GM18861 (cell line): ENCODE measurements around the gene PARK7.

Experiments used
- ATAC-seq: cut with Tn5 transposase; IDR thresholded peaks from one replicate; pipeline ENCODE4 v1.9.1; 2021; ENCODE audit not compliant: unreplicated experiment

The PARK7 gene

DNA sequence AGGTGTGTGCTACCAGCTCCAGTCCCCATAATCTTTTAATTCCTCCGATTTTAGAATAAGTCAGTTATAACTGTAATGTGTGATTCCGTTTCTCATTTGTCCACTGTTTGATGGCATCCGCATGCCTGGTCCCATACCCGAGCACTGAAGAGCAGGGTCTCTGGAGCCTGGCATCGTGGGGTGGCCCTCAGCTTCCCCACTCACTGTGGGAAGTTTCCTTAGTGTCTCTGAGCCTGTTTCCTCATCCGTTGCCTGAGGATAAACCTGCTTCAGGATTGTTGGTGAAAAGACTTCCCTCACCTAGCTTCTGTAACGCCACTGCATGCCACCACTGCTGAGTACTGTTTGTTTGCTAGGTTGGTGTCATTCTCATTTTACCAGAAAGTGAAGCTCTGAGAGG, 19.5 kb downstream of the PARK7 start:
- no peak for ATAC-seq

- no peak for ATAC-seq
Measured at GRCh38 chr1:7983086-7983778, 21.7 kb downstream of the PARK7 start.

GRCh38 chr1:7984811-7985210, 23.3 kb downstream of the PARK7 start:
- no peak for ATAC-seq

- ATAC-seq, result no peak
Measured at GRCh38 chr1:7985851-7986612, 24.5 kb downstream of the PARK7 start.

GRCh38 chr1:7987528-7987927, 26.0 kb downstream of the PARK7 start:
- no peak for ATAC-seq

- no peak for ATAC-seq
Measured at GRCh38 chr1:7988576-7988975, 27.1 kb downstream of the PARK7 start.

DNA sequence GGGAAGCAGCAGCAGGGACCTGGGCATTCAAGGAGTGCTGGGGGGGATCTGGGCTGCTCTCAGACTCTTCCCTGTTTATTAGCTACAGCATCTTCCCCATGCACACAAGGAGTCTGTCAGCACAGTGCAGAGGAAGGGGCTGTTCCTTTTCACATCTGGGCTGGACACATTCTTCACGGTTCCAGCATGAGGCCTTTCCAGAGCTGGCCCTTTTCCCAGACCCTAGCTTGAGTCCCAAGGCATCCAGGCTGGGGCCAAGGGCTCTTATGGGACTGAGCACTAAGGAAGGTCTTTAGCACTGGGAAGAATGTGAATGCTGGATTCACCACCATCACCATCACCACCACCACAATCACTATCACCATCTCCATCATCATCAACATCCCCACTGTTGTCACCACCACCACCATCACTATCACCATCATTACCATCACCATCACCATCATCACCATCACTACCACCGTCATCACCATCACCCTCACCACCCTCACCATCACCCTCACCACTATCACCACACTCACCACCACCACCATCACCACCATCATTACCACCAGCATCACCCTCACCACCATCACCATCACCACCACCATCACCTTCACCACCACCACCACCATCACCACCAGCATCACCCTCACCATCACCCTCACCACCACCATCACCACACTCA, 28.4 kb downstream of the PARK7 start:
- ATAC-seq, result no peak

DNA sequence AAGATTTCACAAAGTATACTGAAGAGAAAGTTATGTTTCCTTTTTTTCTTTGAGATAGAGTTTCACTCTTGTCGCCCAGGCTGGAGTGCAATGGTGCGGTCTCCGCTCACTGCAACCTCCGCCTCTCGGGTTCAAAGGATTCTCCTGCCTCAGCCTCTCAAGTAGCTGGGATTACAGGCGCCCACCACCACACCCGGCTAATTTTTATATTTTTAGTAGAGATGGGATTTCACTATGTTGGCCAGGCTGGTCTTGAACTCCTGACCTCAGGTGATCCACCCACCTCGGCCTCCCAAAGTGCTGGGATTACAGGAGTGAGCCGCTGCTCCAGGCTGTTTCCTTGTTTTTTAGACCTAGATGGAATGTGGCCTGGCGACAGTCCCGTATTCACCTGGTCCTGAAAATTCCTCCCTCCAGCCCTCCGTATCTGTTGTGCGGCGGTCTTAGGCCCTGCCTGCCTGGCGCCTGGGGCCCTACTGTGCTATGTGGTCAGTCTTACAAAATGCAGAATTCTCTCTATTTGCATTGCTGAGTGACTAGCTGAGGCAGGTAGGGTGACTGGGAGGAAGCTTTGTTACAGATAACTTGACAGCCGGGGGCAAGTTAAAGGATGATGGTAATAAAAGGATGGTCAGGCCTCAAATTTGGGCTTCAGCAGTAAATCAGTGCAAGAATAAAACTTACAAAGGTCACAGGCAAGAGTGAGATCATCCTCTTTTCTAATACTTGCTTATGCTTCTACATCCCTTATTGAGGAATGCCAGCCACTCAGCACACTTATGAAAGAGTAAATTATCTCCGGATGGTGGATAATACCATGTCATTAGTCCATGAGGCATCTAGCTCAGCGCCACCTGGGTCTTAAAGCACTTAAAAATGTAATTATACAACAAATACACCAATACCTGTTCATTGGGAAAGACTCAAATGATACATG, 30.3 kb downstream of the PARK7 start:
- no peak for ATAC-seq

GRCh38 chr1:7992885-7993284, 31.4 kb downstream of the PARK7 start:
- no peak for ATAC-seq

- peak; percentile 72 for ATAC-seq
Measured at GRCh38 chr1:7993593-7994479, 32.3 kb downstream of the PARK7 start.

DNA sequence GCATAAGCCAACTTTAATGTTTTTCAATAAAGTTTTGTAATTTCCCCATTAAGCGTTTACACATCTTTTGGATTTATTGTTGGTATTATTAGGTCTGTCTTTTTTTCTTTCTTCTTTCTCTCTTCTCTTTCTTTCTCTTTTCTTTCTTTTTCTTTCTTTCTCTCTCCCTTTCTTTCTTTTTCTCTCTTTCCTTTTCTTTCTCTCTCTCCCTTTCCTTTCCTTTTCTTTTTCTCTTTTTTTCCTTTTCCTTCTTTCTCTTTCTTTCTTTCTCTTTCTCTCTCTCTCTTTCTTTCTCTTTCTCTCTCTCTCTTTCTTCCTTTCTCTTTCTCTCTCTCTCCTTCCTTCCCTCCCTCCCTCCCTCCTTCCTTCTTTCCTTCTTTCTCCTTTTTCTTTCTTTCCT, 33.3 kb downstream of the PARK7 start:
- ATAC-seq, result no peak

DNA sequence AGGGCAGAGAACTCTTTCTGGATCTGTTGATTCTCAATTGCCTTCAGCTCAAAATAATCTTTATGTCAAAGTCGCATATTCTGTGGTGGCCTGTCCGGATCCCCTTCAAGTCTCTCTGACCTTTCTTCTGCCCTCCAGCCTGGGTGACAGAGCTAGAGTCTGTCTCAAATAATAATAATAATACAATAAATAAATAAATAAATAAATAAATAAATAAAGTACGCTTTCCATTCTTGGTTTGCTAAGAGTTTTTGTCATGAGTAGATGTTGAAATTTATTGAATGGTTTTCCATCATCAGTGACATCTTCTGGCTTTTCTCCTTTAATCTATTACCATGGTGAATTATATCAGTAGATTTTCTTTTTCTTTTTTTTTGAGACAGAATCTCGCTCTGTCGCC, 33.9 kb downstream of the PARK7 start:
- no peak for ATAC-seq

DNA sequence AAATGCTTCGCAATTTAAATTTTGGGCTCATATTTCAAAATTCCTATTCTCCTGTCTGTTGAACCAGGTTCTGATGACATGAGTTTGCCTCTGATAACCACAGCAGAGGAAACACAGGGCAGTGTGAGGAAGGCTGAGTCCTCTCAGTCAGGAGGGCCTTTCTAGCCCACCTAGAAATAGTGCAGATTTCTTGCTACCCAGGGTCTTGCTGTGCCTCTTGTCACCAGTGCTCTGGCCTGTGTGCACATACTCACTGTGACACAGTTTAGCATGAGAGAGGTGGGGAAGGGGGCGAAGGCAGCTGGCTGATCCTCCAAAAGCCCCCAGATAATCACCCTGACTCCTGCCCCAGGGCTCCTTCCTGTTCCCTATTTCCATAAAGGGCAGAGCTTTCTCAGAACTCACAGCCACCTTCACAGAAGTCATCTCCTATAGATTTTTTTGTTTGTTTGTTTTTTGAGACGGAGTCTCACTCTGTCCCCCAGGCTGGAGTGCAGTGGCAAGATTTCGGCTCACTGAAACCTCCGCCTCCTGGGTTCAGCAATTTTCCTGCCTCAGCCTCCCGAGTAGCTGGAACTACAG, 40.9 kb downstream of the PARK7 start:
- ATAC-seq, result no peak

DNA sequence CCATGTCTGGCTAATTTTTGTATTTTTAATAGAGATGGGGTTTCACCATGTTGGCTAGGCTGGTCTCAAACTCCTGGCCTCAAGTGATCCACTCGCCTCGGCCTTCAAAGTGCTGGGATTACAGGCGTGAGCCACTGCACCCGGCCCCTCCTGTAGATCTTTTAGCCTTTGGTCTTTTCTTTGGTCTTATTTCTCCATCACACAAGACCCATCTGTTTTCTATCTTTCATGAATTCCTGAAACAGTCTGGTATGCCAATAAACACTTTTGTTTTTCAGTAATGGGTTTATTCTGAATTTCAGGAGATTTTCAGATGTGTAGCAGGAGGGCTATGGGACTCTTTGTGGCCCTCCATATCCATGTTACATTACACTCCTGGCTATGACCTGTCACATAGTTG, 41.4 kb downstream of the PARK7 start:
- ATAC-seq, result no peak

DNA sequence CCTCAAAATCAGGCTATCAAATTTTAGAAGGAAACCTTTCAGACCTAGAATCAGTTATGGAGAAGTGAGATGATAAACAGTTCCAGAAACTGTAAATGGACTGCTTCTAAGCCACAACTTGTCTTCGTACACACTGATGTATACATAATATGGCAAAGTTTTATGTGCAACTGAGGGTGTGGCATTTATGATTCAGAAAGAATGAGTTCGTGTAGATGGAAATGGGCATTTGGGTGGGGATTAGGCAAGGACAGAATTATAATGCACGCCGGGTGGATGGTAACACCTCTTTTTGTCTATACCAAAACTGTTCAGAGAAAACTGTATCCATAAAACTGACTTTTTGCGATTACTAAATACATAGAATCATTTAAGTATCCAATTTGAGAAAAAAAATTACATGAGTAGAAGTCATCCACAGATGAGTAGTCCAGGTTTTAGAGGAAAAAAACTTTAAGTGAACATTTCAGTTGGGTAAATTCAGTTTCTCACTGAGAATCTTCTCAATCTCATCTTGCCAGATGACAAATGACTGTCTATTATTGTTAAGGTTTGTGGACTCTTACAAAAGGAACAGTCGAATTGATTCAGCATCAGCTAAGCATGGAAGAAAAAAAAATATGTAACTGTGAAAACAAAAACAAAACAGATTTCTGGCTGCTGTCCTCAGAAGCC, 42.1 kb downstream of the PARK7 start:
- no peak for ATAC-seq

DNA sequence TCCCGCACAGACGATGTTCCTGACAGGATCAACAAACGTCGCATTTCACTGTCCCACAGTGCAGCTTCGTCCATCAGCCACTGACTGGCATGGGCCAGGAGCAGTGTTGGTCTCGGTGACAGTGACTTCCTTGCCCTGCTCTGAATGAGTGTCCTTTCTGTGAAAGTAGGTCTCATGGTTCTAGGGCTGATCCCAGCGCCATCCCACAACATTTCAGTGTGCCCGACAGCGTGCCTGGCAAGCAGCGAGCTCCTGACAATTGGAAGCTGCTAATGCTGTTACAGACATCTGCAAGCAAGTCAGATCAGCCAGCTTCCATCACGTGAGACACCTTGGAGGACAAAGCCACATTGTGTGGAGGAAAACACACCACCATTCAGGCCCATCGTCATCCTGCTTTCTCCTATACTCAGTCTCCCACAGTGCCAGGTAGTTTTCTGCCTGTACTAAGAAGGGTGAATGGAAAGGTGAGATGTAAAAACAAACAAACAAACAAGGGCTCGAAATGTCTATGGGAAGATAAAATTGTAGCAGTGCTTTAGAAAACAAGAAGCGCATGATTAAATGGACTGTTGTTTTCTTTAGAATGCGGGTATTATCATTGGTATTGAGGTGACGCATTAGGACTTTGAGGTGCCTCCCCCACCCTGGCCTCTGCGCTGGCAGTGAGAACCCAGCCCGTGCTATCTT, 42.7 kb downstream of the PARK7 start:
- no peak for ATAC-seq

GRCh38 chr1:8004803-8005573, 43.5 kb downstream of the PARK7 start:
- no peak for ATAC-seq
